Hepatocyte (in vitro differentiated cells): ENCODE results near the gene SCYGR1. TPM values are rescaled to one million over a fixed set of nuclear protein-coding genes. Genes with fewer than 3 reads are reported as not detected.
"Not testable (repeated sequence)": the region's sequence is repeated elsewhere in the genome, so short reads cannot be mapped to it uniquely, and the experiment has no call there.

Source experiments
- DNase-seq: peaks from one replicate; pipeline ENCODE4 v3.0.0-alpha.2; 2016; ENCODE audit warnings: low spot score
- H2AFZ ChIP-seq: fragments of 200-600 bp; sonication (generic); 2 replicates; pipeline ENCODE4 v1.6.0; 2016; ENCODE audit warnings: antibody characterized with exemption, mild to moderate bottlenecking
- H3K27ac ChIP-seq: fragments of 200-600 bp; sonication (generic); 2 replicates; pipeline ENCODE4 v1.5.1; 2016; ENCODE audit warnings: mild to moderate bottlenecking
- H3K27me3 ChIP-seq: fragments of 200-600 bp; sonication (generic); 2 replicates; pipeline ENCODE4 v1.6.1; 2016
- H3K36me3 ChIP-seq: fragments of 200-600 bp; sonication (generic); replicated peaks from 2 replicates; pipeline ENCODE4 v1.5.1; 2016; ENCODE audit warnings: low read depth; ENCODE audit not compliant: insufficient read depth
- H3K4me1 ChIP-seq: fragments of 200-600 bp; sonication (generic); 2 replicates; pipeline ENCODE4 v1.5.1; 2016; ENCODE audit warnings: mild to moderate bottlenecking, moderate library complexity; ENCODE audit not compliant: insufficient read depth
- H3K4me2 ChIP-seq: fragments of 200-600 bp; sonication (generic); 2 replicates; pipeline ENCODE4 v1.6.0; 2016
- H3K4me3 ChIP-seq: fragments of 200-600 bp; sonication (generic); 2 replicates; pipeline ENCODE4 v1.5.1; 2016; ENCODE audit warnings: mild to moderate bottlenecking
- H3K79me2 ChIP-seq: fragments of 200-600 bp; sonication (generic); 2 replicates; pipeline ENCODE4 v1.6.0; 2017; ENCODE audit warnings: mild to moderate bottlenecking
- H3K9me2 ChIP-seq: fragments of 200-600 bp; sonication (generic); replicated peaks from 2 replicates; pipeline ENCODE4 v1.6.0; 2017; ENCODE audit warnings: mild to moderate bottlenecking; ENCODE audit not compliant: insufficient read depth
- H3K9me3 ChIP-seq: fragments of 200-600 bp; sonication (generic); 2 replicates; pipeline ENCODE4 v1.5.1; 2016; ENCODE audit warnings: low read depth, mild to moderate bottlenecking
- H4K20me1 ChIP-seq: fragments of 200-600 bp; sonication (generic); 2 replicates; pipeline ENCODE4 v1.6.0; 2016; ENCODE audit warnings: mild to moderate bottlenecking; ENCODE audit not compliant: insufficient read depth, poor library complexity, severe bottlenecking
- CTCF ChIP-seq: fragments of 200-600 bp; sonication (generic); IDR thresholded peaks from 2 replicates; pipeline ENCODE4 v1.5.1; 2016; ENCODE audit warnings: antibody characterized with exemption, mild to moderate bottlenecking; ENCODE audit not compliant: poor library complexity
- EZH2 ChIP-seq: fragments of 200-600 bp; sonication (generic); IDR thresholded peaks from 2 replicates; pipeline ENCODE4 v1.6.1; 2016; ENCODE audit warnings: antibody characterized with exemption, mild to moderate bottlenecking, borderline replicate concordance
- EZH2phosphoT487 ChIP-seq: fragments of 200-600 bp; sonication (generic); IDR thresholded peaks from one replicate; pipeline ENCODE4 v1.6.1; 2018; ENCODE audit warnings: antibody characterized with exemption, mild to moderate bottlenecking, low read depth, moderate library complexity; ENCODE audit not compliant: unreplicated experiment, severe bottlenecking
- WGBS: methylation state at CpG from one replicate; pipeline ENCODE4 v1.1.6; 2016; ENCODE audit warnings: low lambda C conversion rate; ENCODE audit errors: missing lambda C conversion rate; 5-methylcytosine and 5-hydroxymethylcytosine counted together
- polyA plus RNA-seq: library from polyadenylated mRNA; unstranded; fragments of >200 nt; fragmentation: Nextera tagmentation; extraction: Ambion mirVana; gene quantifications from 2 replicates; pipeline ENCODE4 v1.2.1, GENCODE V29; 2016
- total RNA-seq: library from RNA; depleted of rRNA; stranded (reverse); fragments of >200 nt; gene quantifications from 2 replicates; pipeline ENCODE4 v1.2.3, GENCODE V29; 2014

SCYGR1 gene
- total and polyA plus RNA-seq, 2 experiments from 2014 or later: not detected

- H2AFZ ChIP-seq: no peak overlapping the region
- H3K27ac ChIP-seq: no peak overlapping the region
- H3K4me2 ChIP-seq: no peak overlapping the region
- DNase-seq: no peak
- peaks cover 16% of the 10 kb centered on the region for H3K4me1 ChIP-seq
- H3K9me2 ChIP-seq: no peaks in the 10 kb centered on the region
- H3K4me3 ChIP-seq: no peak overlapping the region
- no peaks in the 10 kb centered on the region for H3K27me3 ChIP-seq
- H3K79me2 ChIP-seq: no peaks in the 10 kb centered on the region
- H3K36me3 ChIP-seq: no peaks in the 10 kb centered on the region
- no peaks in the 10 kb centered on the region for H4K20me1 ChIP-seq
- 92% methylated on average over 3 of the region's 3 CpGs for WGBS
- TF ChIP-seq EZH2 (no peak), EZH2phosphoT487 (no peak), CTCF (no peak)
- H3K9me3 ChIP-seq: no peaks in the 10 kb centered on the region
These were observed 4.1 kb downstream of the SCYGR1 start for GRCh38 chr2:227383686-227384085.

GRCh38 chr2:227382241-227382835, 5.4 kb downstream of the SCYGR1 start:
- whole genome bisulfite sequencing: 93% methylated on average over 2 of the region's 2 CpGs

GRCh38 chr2:227379095-227379494, 8.7 kb downstream of the SCYGR1 start, which contains the start of gene TM4SF20:
Gene TM4SF20, minus strand, starts transcription at chr2:227379306. Its CDS starts 38 bp downstream, at chr2:227379268.
- Histone ChIP-seq H3K4me3 (no peak within 1 kb of the TSS), H2AFZ (no peak within 1 kb of the TSS), H3K4me2 (peak within 1 kb of the TSS; percentile 8), H3K9me3 (no peaks in the 10 kb centered on the region), H3K36me3 (no peaks in the 10 kb centered on the region), H3K9me2 (no peaks in the 10 kb centered on the region), H3K4me1 (peaks cover 18% of the 10 kb centered on the region), H3K79me2 (no peaks in the 10 kb centered on the region), H3K27me3 (no peaks in the 10 kb centered on the region), H3K27ac (peak within 1 kb of the TSS; percentile 24), H4K20me1 (no peaks in the 10 kb centered on the region)
- TF ChIP-seq EZH2: no peak
- TF ChIP-seq CTCF: no peak
- no peak for DNase-seq
- 86% methylated on average over 4 of the region's 4 CpGs for WGBS

More at GRCh38 chr2:227382241-227382835, 5.4 kb downstream of the SCYGR1 start:
- peaks cover 21% of the 10 kb centered on the region for H3K4me1 ChIP-seq
- not testable (repeated sequence) for H3K9me3 ChIP-seq, H3K9me2 ChIP-seq, H4K20me1 ChIP-seq, H2AFZ ChIP-seq, H3K36me3 ChIP-seq, DNase-seq, H3K27ac ChIP-seq, H3K4me2 ChIP-seq, H3K79me2 ChIP-seq, H3K4me3 ChIP-seq, H3K27me3 ChIP-seq

GRCh38 chr2:227378371-227378782, 9.4 kb downstream of the SCYGR1 start:
- Histone ChIP-seq H2AFZ (no peak overlapping the region), H3K4me3 (no peak overlapping the region), H3K27me3 (no peaks in the 10 kb centered on the region), H3K36me3 (no peaks in the 10 kb centered on the region), H3K9me2 (no peaks in the 10 kb centered on the region), H3K27ac (peak overlapping the region; percentile 24), H3K79me2 (no peaks in the 10 kb centered on the region), H3K9me3 (no peaks in the 10 kb centered on the region), H3K4me1 (peaks cover 18% of the 10 kb centered on the region), H3K4me2 (peak overlapping the region; percentile 8), H4K20me1 (no peaks in the 10 kb centered on the region)
- no peak for TF ChIP-seq EZH2phosphoT487
- TF ChIP-seq EZH2: no peak
- no peak for TF ChIP-seq CTCF
- DNase-seq: no peak
- WGBS: 86% methylated on average over 4 of the region's 4 CpGs
